Liver (tissue), 9 donors: Measurements from ENCODE around the gene DCHS2. TPM values are rescaled to one million over a fixed set of nuclear protein-coding genes. Genes with fewer than 3 reads are reported as not detected.

Experiments
- DNase-seq: peaks from one replicate; pipeline ENCODE4 v3.0.0-alpha.2; 2017; ENCODE audit warnings: low spot score
- H3K27ac ChIP-seq, 2 donors: one replicate each; pipeline ENCODE4 v1.7.0; 2013; ENCODE audit warnings: inconsistent platforms in 2 of 2, low read length in 2 of 2, control low read depth in 1 of 2, low read depth in 1 of 2, mild to moderate bottlenecking in 1 of 2
- H3K27me3 ChIP-seq, 4 donors: one replicate each; pipeline versions ENCODE4 v1.6.1 to v1.7.0; 2013; ENCODE audit warnings: low read length in 3 of 4, inconsistent platforms in 1 of 4, mild to moderate bottlenecking in 1 of 4, moderate library complexity in 1 of 4; ENCODE audit not compliant: control insufficient read depth in 4 of 4, insufficient read depth in 4 of 4
- H3K36me3 ChIP-seq, 4 donors: one replicate each; pipeline versions ENCODE4 v1.6.1 to v1.7.0; 2013; ENCODE audit warnings: low read length in 3 of 4, mild to moderate bottlenecking in 3 of 4, low read depth in 1 of 4, moderate library complexity in 1 of 4; ENCODE audit not compliant: control insufficient read depth in 4 of 4, insufficient read depth in 3 of 4
- H3K4me1 ChIP-seq, 4 donors: one replicate each; pipeline versions ENCODE4 v1.6.1 to v1.7.0; 2013; ENCODE audit warnings: low read length in 3 of 4, mild to moderate bottlenecking in 3 of 4, moderate library complexity in 1 of 4; ENCODE audit not compliant: control insufficient read depth in 4 of 4, insufficient read depth in 4 of 4
- H3K4me3 ChIP-seq, 3 donors: one replicate each; pipeline versions ENCODE4 v1.6.1 to v1.7.0; 2013; ENCODE audit warnings: low read length in 3 of 3, control low read depth in 1 of 3, low read depth in 1 of 3, mild to moderate bottlenecking in 1 of 3
- H3K9ac ChIP-seq, 2 donors: one replicate each; pipeline ENCODE4 v1.7.0; 2013; ENCODE audit warnings: low read length in 2 of 2, mild to moderate bottlenecking in 2 of 2, moderate library complexity in 2 of 2, control low read depth in 1 of 2, low read depth in 1 of 2
- H3K9me3 ChIP-seq, 4 donors: one replicate each; pipeline versions ENCODE4 v1.6.1 to v1.7.0; 2013; ENCODE audit warnings: low read length in 3 of 4; ENCODE audit not compliant: control insufficient read depth in 4 of 4
- ATF3 ChIP-seq: IDR thresholded peaks from 2 replicates; pipeline ENCODE4 v1.6.1; 2016; ENCODE audit warnings: antibody characterized with exemption
- EGR1 ChIP-seq, 2 donors: IDR thresholded peaks; 2 replicates each; pipeline ENCODE4 v1.6.1; 2016 to 2018; ENCODE audit warnings: antibody characterized with exemption in 2 of 2, low read depth in 2 of 2
- FOXA1 ChIP-seq: IDR thresholded peaks from 2 replicates; pipeline ENCODE4 v1.6.1; 2016; ENCODE audit warnings: antibody characterized with exemption
- FOXA2 ChIP-seq: IDR thresholded peaks from 2 replicates; pipeline ENCODE4 v1.6.1; 2016; ENCODE audit warnings: antibody characterized with exemption
- GABPA ChIP-seq, 2 donors: IDR thresholded peaks in 1 of 2; conservative IDR thresholded peaks in 1 of 2; 2 replicates each; pipeline ENCODE4 v1.6.1; 2016; ENCODE audit warnings: antibody characterized with exemption in 2 of 2, mild to moderate bottlenecking in 1 of 2, moderate library complexity in 1 of 2
- HNF4A ChIP-seq, 2 donors: conservative IDR thresholded peaks; 2 replicates each; pipeline ENCODE4 v1.6.1; 2016; ENCODE audit warnings: antibody characterized with exemption in 2 of 2, mild to moderate bottlenecking in 2 of 2
- HNF4G ChIP-seq: IDR thresholded peaks from 2 replicates; pipeline ENCODE4 v1.6.1; 2016; ENCODE audit warnings: antibody characterized with exemption
- JUND ChIP-seq, 2 donors: IDR thresholded peaks; 2 replicates each; pipeline ENCODE4 v1.6.1; 2016; ENCODE audit warnings: antibody characterized with exemption in 2 of 2
- RAD21 ChIP-seq, 2 donors: IDR thresholded peaks; 2 replicates each; pipeline ENCODE4 v1.6.1; 2016; ENCODE audit warnings: antibody characterized with exemption in 2 of 2, mild to moderate bottlenecking in 2 of 2
- RXRA ChIP-seq, 2 donors: IDR thresholded peaks; 2 replicates each; pipeline ENCODE4 v1.6.1; 2017 to 2018; ENCODE audit warnings: antibody characterized with exemption in 2 of 2, mild to moderate bottlenecking in 1 of 2
- TAF1 ChIP-seq: conservative IDR thresholded peaks from 2 replicates; pipeline ENCODE4 v1.6.1; 2016; ENCODE audit warnings: antibody characterized with exemption, mild to moderate bottlenecking
- YY1 ChIP-seq: IDR thresholded peaks from 2 replicates; pipeline ENCODE4 v1.6.1; 2016; ENCODE audit warnings: antibody characterized with exemption, mild to moderate bottlenecking
- ZBTB33 ChIP-seq: IDR thresholded peaks from 2 replicates; pipeline ENCODE4 v1.6.1; 2016; ENCODE audit warnings: antibody characterized with exemption
- WGBS: extraction: QIAGEN DNeasy Blood & Tissue Kit; methylation state at CpG from one replicate; pipeline ENCODE4 v1.1.7; 2013; 5-methylcytosine and 5-hydroxymethylcytosine counted together
- polyA plus RNA-seq, 2 donors: library from polyadenylated mRNA; stranded (reverse) in 1 of 2; unstranded in 1 of 2; fragments of 200-250 nt in 1 of 2; fragments of >200 nt in 1 of 2; fragmentation: Nextera tagmentation in 1 of 2; extraction: Ambion mirVana in 1 of 2; gene quantifications; one replicate each; pipeline versions ENCODE4 v1.2.1 to v1.2.3, GENCODE V29; 2013 to 2015
- total RNA-seq, 2 donors: library from RNA; depleted of rRNA; stranded (reverse); fragments of >200 nt; gene quantifications; one replicate each; pipeline ENCODE4 v1.2.3, GENCODE V29; 2014
- TF ChIP-seq, protein P1 (sequence below): IDR thresholded peaks from 2 replicates; pipeline ENCODE4 v1.6.1; 2016; ENCODE audit warnings: antibody characterized with exemption
- TF ChIP-seq, protein P2 (sequence below): IDR thresholded peaks from 2 replicates; pipeline ENCODE4 v1.6.1; 2016; ENCODE audit warnings: antibody characterized with exemption, mild to moderate bottlenecking
- donor health status: healthy.
- donor health status: healthy.
- donor health status: healthy.
- donor health status: healthy.
- donor health status: healthy.

DCHS2 gene
- total and polyA plus RNA-seq, 4 donors, result 0.07 to 0.50 (median 0.09) TPM; not detected in 1

DNA sequence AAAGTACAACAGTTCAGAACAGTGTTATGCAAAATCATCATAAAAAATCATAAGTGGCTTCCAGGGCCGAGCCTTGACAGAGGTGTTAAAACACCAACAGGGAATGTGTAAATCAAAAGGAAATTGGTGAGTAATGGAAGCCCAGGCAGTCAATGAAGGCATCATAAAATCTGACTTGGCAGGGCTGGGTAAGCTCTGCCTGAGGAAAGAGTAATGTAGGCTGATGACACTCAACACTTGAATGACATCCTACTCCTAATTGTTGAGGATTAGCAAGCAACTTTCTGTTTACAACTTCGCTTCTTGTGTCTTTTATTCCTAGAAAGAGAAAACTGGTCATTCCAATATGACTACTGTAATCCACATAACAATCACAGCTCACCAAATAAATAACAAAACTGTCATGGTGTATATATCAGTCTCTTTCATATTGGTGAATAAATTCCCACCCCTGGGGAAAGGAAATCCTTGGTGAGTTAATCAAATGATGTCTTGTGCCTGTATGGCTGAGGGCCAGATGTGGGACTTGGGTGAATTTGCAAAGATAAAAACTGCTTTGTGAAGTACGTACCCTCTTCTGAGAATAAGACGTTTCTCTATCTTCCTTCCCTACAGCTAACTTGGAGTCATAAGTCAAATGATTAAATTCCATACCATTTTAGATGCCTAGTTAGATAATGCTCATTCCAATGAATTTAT is 196.8 kb downstream of the DCHS2 start:
- no peaks in the 10 kb centered on the region for H3K36me3 ChIP-seq

DNA sequence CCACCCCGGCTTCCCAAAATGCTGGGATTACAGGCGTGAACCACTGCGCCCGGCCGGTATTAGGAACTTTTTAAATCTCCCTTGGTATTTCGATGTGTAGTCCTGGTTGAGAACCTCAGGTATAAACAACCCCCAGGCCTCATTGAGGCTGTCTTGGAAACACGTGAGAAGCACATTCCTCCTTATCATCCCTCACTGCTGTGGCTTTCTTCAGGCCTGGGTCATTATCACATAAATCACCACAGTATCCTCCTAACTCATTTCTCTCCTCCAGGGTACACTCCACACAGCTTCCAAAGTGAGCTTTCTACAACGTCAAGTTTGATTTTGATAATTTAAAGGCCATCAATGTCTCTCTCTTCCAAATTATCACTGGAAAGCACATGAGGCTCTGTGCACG is 198.2 kb downstream of the DCHS2 start:
- H3K36me3 ChIP-seq, result no peaks in the 10 kb centered on the region
- DNase-seq, result no peak
- H3K9me3 ChIP-seq, result no peaks in the 10 kb centered on the region
- WGBS, result 79% methylated on average over 9 of the region's 9 CpGs
- no peak overlapping the region for H3K4me3 ChIP-seq
- no peak overlapping the region for H3K9ac ChIP-seq
- TF ChIP-seq JUND (IDR thresholded peaks at IDR 0.05) (no peak), GABPA (IDR thresholded peaks at IDR 0.05 in 1 of 2, conservative IDR thresholded peaks at IDR 0.05 in 1 of 2) (no peak), HNF4G (no peak), EGR1 (IDR thresholded peaks at IDR 0.05; ENCODE audit: low read depth in 2 of 2) (no peak), HNF4A (conservative IDR thresholded peaks at IDR 0.05) (no peak), RXRA (IDR thresholded peaks at IDR 0.05) (no peak), TAF1 (no peak)
- H3K27ac ChIP-seq, result no peak overlapping the region
- no peaks in the 10 kb centered on the region for H3K4me1 ChIP-seq
- peaks cover 0 to 5% (median 0%) of the 10 kb centered on the region in 4 donors for H3K27me3 ChIP-seq

More for the DNA sequence above, 196.8 kb downstream of the DCHS2 start:
- Histone ChIP-seq H3K9me3 (no peaks in the 10 kb centered on the region), H3K9ac (no peak overlapping the region), H3K27me3 (peaks cover 0 to 8% (median 0%) of the 10 kb centered on the region in 4 donors), H3K27ac (no peak overlapping the region), H3K4me1 (no peaks in the 10 kb centered on the region), H3K4me3 (no peak overlapping the region)
- TF ChIP-seq ATF3, result no peak
- TF ChIP-seq ZBTB33, result no peak
- TF ChIP-seq, protein P1, sequence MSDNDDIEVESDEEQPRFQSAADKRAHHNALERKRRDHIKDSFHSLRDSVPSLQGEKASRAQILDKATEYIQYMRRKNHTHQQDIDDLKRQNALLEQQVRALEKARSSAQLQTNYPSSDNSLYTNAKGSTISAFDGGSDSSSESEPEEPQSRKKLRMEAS, result no peak
- no peak for TF ChIP-seq TAF1
- TF ChIP-seq EGR1 (IDR thresholded peaks at IDR 0.05; ENCODE audit: low read depth in 2 of 2), result no peak
- no peak for TF ChIP-seq YY1
- no peak for TF ChIP-seq RAD21 (IDR thresholded peaks at IDR 0.05)
- no peak for TF ChIP-seq FOXA1
- no peak for TF ChIP-seq FOXA2
- TF ChIP-seq JUND (IDR thresholded peaks at IDR 0.05), result no peak
- no peak for TF ChIP-seq GABPA (IDR thresholded peaks at IDR 0.05 in 1 of 2, conservative IDR thresholded peaks at IDR 0.05 in 1 of 2)
- TF ChIP-seq, protein P2, sequence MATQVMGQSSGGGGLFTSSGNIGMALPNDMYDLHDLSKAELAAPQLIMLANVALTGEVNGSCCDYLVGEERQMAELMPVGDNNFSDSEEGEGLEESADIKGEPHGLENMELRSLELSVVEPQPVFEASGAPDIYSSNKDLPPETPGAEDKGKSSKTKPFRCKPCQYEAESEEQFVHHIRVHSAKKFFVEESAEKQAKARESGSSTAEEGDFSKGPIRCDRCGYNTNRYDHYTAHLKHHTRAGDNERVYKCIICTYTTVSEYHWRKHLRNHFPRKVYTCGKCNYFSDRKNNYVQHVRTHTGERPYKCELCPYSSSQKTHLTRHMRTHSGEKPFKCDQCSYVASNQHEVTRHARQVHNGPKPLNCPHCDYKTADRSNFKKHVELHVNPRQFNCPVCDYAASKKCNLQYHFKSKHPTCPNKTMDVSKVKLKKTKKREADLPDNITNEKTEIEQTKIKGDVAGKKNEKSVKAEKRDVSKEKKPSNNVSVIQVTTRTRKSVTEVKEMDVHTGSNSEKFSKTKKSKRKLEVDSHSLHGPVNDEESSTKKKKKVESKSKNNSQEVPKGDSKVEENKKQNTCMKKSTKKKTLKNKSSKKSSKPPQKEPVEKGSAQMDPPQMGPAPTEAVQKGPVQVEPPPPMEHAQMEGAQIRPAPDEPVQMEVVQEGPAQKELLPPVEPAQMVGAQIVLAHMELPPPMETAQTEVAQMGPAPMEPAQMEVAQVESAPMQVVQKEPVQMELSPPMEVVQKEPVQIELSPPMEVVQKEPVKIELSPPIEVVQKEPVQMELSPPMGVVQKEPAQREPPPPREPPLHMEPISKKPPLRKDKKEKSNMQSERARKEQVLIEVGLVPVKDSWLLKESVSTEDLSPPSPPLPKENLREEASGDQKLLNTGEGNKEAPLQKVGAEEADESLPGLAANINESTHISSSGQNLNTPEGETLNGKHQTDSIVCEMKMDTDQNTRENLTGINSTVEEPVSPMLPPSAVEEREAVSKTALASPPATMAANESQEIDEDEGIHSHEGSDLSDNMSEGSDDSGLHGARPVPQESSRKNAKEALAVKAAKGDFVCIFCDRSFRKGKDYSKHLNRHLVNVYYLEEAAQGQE, result no peak
- TF ChIP-seq HNF4G, result no peak
- DNase-seq, result no peak
- WGBS, result 67% methylated on average over 4 of the region's 4 CpGs
